ENCODE measurements around the gene STK10.

GRCh38 chr5:172163346-172163745 lies 24.7 kb downstream of the STK10 start:
- TF ChIP-seq, protein P1, sequence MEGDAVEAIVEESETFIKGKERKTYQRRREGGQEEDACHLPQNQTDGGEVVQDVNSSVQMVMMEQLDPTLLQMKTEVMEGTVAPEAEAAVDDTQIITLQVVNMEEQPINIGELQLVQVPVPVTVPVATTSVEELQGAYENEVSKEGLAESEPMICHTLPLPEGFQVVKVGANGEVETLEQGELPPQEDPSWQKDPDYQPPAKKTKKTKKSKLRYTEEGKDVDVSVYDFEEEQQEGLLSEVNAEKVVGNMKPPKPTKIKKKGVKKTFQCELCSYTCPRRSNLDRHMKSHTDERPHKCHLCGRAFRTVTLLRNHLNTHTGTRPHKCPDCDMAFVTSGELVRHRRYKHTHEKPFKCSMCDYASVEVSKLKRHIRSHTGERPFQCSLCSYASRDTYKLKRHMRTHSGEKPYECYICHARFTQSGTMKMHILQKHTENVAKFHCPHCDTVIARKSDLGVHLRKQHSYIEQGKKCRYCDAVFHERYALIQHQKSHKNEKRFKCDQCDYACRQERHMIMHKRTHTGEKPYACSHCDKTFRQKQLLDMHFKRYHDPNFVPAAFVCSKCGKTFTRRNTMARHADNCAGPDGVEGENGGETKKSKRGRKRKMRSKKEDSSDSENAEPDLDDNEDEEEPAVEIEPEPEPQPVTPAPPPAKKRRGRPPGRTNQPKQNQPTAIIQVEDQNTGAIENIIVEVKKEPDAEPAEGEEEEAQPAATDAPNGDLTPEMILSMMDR (conservative IDR thresholded peaks at IDR 0.05): no peak
- TF ChIP-seq ZFX (IDR thresholded peaks at IDR 0.05): no peak
